Effector memory CD8-positive, alpha-beta T cell (primary cell): ENCODE results near the gene KRT38.
A peak's percentile ranks its signal among the peaks of the same experiment; 100 is the strongest.

Experiments
- ATAC-seq: fragments of 150-1000 bp; cut with Tn5 transposase; replicated peaks from 2 replicates; pipeline ENCODE4 v1.10.0; 2021; ENCODE audit warnings: mild to moderate bottlenecking, moderate library complexity
- DNase-seq, 3 experiments: peaks; one replicate each; pipeline ENCODE4 v3.0.0; 2021
- H3K27ac Mint-ChIP-seq, 2 donors: one replicate each; pipeline ENCODE4 v1.8.0; 2022; ENCODE audit warnings: mild to moderate bottlenecking in 2 of 2, mixed read lengths in 2 of 2, moderate library complexity in 2 of 2
- H3K27me3 Mint-ChIP-seq, 2 donors: one replicate each; pipeline ENCODE4 v1.8.0; 2022; ENCODE audit warnings: mixed read lengths in 2 of 2
- H3K36me3 Mint-ChIP-seq: one replicate; pipeline ENCODE4 v1.8.0; 2022; ENCODE audit warnings: mild to moderate bottlenecking, moderate library complexity, mixed read lengths; ENCODE audit not compliant: insufficient read depth
- H3K4me1 Mint-ChIP-seq, 2 donors: one replicate each; pipeline ENCODE4 v1.8.0; 2022; ENCODE audit warnings: low read depth in 2 of 2, mixed read lengths in 2 of 2
- H3K4me3 Mint-ChIP-seq, 2 donors: one replicate each; pipeline ENCODE4 v1.8.0; 2022; ENCODE audit warnings: mild to moderate bottlenecking in 2 of 2, mixed read lengths in 2 of 2, moderate library complexity in 2 of 2
- H3K9me3 Mint-ChIP-seq, 2 donors: one replicate each; pipeline ENCODE4 v1.8.0; 2022; ENCODE audit warnings: mixed read lengths in 2 of 2

Gene KRT38

GRCh38 chr17:41452281-41452680 is 11.5 kb upstream of the KRT38 start:
- ATAC-seq = no peak
- no peak for DNase-seq
- H3K27me3 Mint-ChIP-seq = peaks cover 18 to 50% of the 10 kb centered on the region in 2 donors
- no peaks in the 10 kb centered on the region for H3K9me3 Mint-ChIP-seq
- H3K36me3 Mint-ChIP-seq = peaks cover 4% of the 10 kb centered on the region
- no peak overlapping the region for H3K27ac Mint-ChIP-seq
- H3K4me1 Mint-ChIP-seq = no peaks in the 10 kb centered on the region
- H3K4me3 Mint-ChIP-seq = no peak overlapping the region

DNA sequence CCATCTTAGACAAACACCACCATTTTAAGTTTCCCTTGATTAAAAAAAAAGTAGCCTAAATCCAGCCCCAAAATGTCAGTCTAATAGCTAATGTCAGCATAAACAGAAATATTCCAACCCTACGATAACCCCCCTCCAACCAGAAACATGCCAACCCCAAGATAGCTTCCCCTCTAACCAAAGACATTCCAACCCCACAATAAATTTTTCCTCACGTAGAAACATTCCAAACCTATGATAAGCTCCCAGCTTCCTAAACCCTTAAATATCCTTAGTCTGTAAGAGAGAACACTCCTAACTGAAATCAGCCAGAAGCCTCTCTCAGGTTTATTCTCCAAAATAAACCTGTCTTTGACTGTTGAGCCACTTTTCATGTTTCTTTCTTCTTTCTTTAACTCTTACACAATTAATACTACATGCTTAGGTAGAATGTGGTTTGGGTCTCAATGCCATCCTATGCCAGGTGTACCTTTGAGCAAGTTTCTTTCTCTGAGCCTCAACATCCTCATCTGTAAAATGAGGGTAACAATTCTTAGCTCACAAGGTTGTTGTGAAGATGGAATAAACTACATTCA is 10.5 kb upstream of the KRT38 start:
- Mint-ChIP-seq H3K4me1 (no peaks in the 10 kb centered on the region), H3K36me3 (peaks cover 4% of the 10 kb centered on the region), H3K4me3 (no peak overlapping the region), H3K27me3 (peaks cover 23 to 58% of the 10 kb centered on the region in 2 donors), H3K9me3 (no peaks in the 10 kb centered on the region), H3K27ac (no peak overlapping the region)
- no peak for ATAC-seq
- DNase-seq = no peak

DNA sequence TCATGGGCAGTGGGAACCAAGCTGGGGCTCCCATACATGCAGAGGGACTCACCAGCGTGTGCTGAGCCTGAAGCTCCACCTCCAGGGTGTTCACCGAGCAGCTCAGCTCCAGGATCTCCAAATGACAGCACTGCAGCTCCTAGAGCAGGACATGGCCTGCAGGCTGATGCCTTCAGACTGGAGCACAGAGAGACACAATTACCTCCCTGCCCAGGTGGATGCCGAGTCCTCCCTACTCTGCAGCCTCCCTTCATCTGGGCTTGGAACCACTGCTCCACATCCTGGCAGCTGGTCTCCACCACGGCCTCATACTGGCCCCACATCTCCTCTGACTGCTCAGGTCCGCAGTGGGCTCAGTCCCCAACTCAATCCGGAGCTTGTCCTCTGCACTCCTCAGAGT is 8.2 kb upstream of the KRT38 start:
- H3K27me3 Mint-ChIP-seq = peaks cover 35 to 78% of the 10 kb centered on the region in 2 donors
- ATAC-seq = no peak
- H3K4me1 Mint-ChIP-seq = peaks cover 0 to 2% of the 10 kb centered on the region in 2 donors
- no peak overlapping the region for H3K27ac Mint-ChIP-seq
- H3K9me3 Mint-ChIP-seq = no peaks in the 10 kb centered on the region
- H3K4me3 Mint-ChIP-seq = no peak overlapping the region
- DNase-seq = no peak
- H3K36me3 Mint-ChIP-seq = peaks cover 4% of the 10 kb centered on the region

DNA sequence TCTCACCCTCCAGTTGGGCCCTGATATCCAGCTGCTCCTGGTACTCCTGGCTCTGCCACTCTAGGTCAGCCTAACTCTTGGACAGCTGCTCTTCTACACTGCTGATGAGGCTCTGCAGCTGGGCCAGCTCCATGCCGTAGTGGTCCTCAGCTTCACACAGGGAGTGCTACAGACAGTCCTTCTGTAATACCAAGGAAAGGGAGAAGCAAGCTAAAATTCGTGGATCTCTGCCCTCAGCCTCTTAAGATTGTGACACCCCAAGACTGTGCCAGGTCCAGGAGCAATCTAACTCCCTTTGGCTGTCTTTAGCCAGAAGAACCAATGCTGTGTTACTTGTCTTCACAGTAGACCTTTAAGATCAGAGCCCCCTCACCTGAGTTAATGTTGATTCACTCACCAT is 7.7 kb upstream of the KRT38 start:
- Mint-ChIP-seq H3K27me3 (peaks cover 40 to 78% of the 10 kb centered on the region in 2 donors), H3K27ac (no peak overlapping the region), H3K36me3 (peaks cover 4% of the 10 kb centered on the region), H3K4me1 (peaks cover 0 to 2% of the 10 kb centered on the region in 2 donors), H3K9me3 (no peaks in the 10 kb centered on the region), H3K4me3 (no peak overlapping the region)
- DNase-seq = no peak
- ATAC-seq = no peak

DNA sequence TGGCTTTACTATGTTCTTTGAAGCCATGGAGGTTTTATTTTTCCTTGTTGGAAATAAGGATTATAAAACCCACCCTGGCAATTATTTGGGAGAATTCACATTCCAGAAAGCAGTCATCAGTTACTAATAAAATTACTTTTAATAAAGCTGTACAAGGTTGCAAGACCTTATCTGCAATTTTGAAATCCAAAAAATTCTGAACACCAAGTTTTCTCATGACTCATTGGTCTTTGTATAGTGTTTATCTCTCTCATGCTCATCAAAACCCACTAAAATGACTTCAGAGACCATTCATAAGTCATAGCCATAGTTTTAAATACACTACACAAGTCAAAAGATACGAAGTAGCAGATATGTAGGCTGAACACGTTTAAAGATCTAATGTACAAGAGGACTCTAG is 6.0 kb upstream of the KRT38 start:
- ATAC-seq = no peak
- H3K4me1 Mint-ChIP-seq = peaks cover 0 to 2% of the 10 kb centered on the region in 2 donors

DNA sequence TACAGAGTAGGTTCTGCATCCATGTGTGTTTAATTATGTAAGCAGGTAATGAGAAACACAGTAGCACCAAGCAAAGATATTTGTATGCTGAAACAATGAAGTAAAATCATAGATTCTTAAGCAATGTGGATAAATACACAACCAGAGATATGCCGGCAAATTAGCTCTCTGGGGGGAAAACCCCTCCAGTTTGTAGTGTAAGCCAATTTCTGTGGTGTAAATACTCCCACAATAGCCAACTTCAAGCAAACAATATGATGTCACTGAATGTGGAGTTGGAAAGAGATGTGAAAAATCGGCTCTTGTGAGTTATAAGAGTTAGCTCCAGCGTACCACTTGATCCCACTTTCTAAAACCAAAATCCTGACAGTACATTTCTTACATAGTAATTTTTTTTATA is 3.9 kb upstream of the KRT38 start:
- Mint-ChIP-seq H3K27me3 (peaks cover 58 to 88% of the 10 kb centered on the region in 2 donors), H3K27ac (no peak overlapping the region), H3K4me3 (no peak overlapping the region), H3K36me3 (peaks cover 3% of the 10 kb centered on the region), H3K9me3 (no peaks in the 10 kb centered on the region), H3K4me1 (peaks cover 0 to 2% of the 10 kb centered on the region in 2 donors)
- DNase-seq (no peak), ATAC-seq (no peak)

More for the DNA sequence above, 6.0 kb upstream of the KRT38 start:
- Mint-ChIP-seq H3K4me3 (no peak overlapping the region), H3K36me3 (peaks cover 4% of the 10 kb centered on the region), H3K9me3 (no peaks in the 10 kb centered on the region), H3K27me3 (peaks cover 54 to 85% of the 10 kb centered on the region in 2 donors), H3K27ac (no peak overlapping the region)
- DNase-seq = no peak

DNA sequence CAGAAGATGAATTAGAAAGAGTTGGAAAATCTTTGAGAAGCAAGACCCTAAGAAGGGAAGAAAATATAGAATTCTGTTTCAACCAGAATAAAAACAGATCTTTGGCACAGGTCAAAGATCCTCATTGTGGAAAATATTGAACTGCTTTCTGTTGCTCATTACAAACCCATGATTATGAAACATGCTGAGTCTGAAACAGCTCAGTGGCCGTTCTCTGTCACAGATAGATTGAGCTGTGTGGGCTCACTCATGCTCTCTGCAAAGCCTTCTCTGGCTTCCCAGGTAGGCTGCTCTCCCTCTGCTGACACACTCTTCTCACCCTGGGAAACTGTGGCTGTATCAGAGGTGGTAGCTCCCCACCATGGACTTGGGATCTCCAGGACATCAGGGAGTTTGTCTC is 3.4 kb upstream of the KRT38 start:
- DNase-seq (no peak), ATAC-seq (no peak)
- peaks cover 0 to 2% of the 10 kb centered on the region in 2 donors for H3K4me1 Mint-ChIP-seq
- H3K27ac Mint-ChIP-seq = no peak overlapping the region
- no peaks in the 10 kb centered on the region for H3K9me3 Mint-ChIP-seq
- H3K4me3 Mint-ChIP-seq = no peak overlapping the region
- peaks cover 58 to 85% of the 10 kb centered on the region in 2 donors for H3K27me3 Mint-ChIP-seq
- H3K36me3 Mint-ChIP-seq = peaks cover 3% of the 10 kb centered on the region

DNA sequence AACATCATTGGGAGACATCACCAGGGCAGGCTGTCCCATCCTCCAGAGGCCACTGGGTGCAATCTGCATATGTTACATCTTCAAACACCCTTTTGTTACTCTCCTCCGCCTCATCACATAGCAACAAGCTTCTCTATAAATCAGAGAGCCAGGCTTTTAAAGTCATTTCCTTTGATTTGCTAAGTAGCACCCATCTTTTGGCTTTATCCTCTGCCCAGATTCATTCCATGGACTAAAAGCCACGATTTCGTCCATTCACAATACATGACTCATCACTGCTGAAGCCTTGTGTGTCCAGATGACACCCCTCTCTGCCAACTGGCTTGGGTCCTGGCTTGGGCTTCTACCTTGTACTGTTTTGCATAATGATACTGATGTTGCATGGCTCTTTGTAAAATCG is 2.0 kb upstream of the KRT38 start:
- no peak for ATAC-seq
- Mint-ChIP-seq H3K27ac (no peak overlapping the region), H3K36me3 (peaks cover 3% of the 10 kb centered on the region), H3K4me1 (peaks cover 0 to 2% of the 10 kb centered on the region in 2 donors), H3K9me3 (no peaks in the 10 kb centered on the region), H3K27me3 (peaks cover 58 to 73% of the 10 kb centered on the region in 2 donors), H3K4me3 (no peak overlapping the region)
- DNase-seq = no peak

DNA sequence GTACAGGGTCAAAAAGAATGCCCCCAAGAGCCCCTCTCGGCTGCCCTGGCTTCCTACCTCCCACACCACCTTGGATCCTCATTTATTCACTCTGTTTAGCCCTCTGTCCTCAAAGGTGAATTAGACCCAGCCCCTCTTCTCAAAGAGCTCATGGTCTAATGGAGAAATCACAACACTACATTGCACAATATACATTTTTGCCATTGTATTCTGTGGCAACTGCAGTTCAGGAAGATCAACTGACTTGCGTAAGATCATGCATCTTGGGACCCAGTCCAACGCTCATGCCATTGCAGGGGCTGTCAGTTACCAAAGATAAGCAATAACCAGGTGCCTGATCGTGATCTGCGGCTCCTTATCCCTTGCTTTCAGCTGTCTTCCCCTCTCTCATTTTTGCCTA is 1.4 kb downstream of the KRT38 start:
- no peak for ATAC-seq
- Mint-ChIP-seq H3K36me3 (peaks cover 3% of the 10 kb centered on the region), H3K4me3 (no peak overlapping the region), H3K4me1 (no peaks in the 10 kb centered on the region), H3K27ac (no peak overlapping the region), H3K27me3 (peaks cover 53 to 64% of the 10 kb centered on the region in 2 donors), H3K9me3 (no peaks in the 10 kb centered on the region)
- DNase-seq = no peak

- no peak for DNase-seq
Measured at GRCh38 chr17:41437769-41438168, 3.0 kb downstream of the KRT38 start.

GRCh38 chr17:41437254-41437653 is 3.5 kb downstream of the KRT38 start:
- Mint-ChIP-seq H3K36me3 (peaks cover 3% of the 10 kb centered on the region), H3K9me3 (no peaks in the 10 kb centered on the region), H3K27me3 (peaks cover 38 to 43% of the 10 kb centered on the region in 2 donors), H3K27ac (peak overlapping the region in 1 of 2 donors; percentile 24), H3K4me3 (no peak overlapping the region), H3K4me1 (peaks cover 0 to 2% of the 10 kb centered on the region in 2 donors)
- ATAC-seq (no peak), DNase-seq (no peak)

More at GRCh38 chr17:41437769-41438168, 3.0 kb downstream of the KRT38 start:
- no peak overlapping the region for H3K27ac Mint-ChIP-seq
- H3K27me3 Mint-ChIP-seq = peaks cover 40 to 48% of the 10 kb centered on the region in 2 donors
- ATAC-seq = no peak
- H3K4me3 Mint-ChIP-seq = no peak overlapping the region
- no peaks in the 10 kb centered on the region for H3K9me3 Mint-ChIP-seq
- H3K4me1 Mint-ChIP-seq = peaks cover 0 to 2% of the 10 kb centered on the region in 2 donors
- H3K36me3 Mint-ChIP-seq = peaks cover 3% of the 10 kb centered on the region

- H3K4me1 Mint-ChIP-seq = peaks cover 0 to 2% of the 10 kb centered on the region in 2 donors
- H3K27ac Mint-ChIP-seq = no peak overlapping the region
- no peak overlapping the region for H3K4me3 Mint-ChIP-seq
- H3K36me3 Mint-ChIP-seq = no peaks in the 10 kb centered on the region
- no peak for DNase-seq
- no peaks in the 10 kb centered on the region for H3K9me3 Mint-ChIP-seq
- ATAC-seq = no peak
- peaks cover 27 to 32% of the 10 kb centered on the region in 2 donors for H3K27me3 Mint-ChIP-seq
Measured at GRCh38 chr17:41434415-41434814, 6.4 kb downstream of the KRT38 start.

- H3K9me3 Mint-ChIP-seq = no peaks in the 10 kb centered on the region
- no peak overlapping the region for H3K27ac Mint-ChIP-seq
Measured at GRCh38 chr17:41434005-41434404, 6.8 kb downstream of the KRT38 start.

DNA sequence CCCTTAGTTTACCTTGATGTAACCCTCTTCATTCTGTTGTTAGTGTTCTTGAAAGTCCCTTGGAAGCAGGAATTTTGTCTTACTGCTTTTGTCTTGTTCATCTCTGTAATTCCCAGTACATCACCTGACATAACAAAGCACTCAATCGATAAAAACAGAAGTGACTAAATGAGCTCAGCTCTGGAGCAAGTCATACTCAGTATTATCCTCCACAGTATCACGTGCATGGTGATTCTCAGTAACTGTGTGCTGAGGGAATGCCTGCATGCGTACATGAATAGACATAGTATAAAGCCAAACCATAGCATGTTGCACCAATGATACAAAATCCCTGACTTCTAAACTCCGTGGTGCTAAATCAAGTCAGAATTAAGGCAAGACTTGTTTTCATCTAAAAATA is 7.2 kb downstream of the KRT38 start:
- no peak overlapping the region for H3K27ac Mint-ChIP-seq
- peaks cover 0 to 2% of the 10 kb centered on the region in 2 donors for H3K4me1 Mint-ChIP-seq
- no peak overlapping the region for H3K4me3 Mint-ChIP-seq
- DNase-seq = no peak
- peaks cover 31 to 40% of the 10 kb centered on the region in 2 donors for H3K27me3 Mint-ChIP-seq
- ATAC-seq = no peak
- no peaks in the 10 kb centered on the region for H3K9me3 Mint-ChIP-seq
- H3K36me3 Mint-ChIP-seq = no peaks in the 10 kb centered on the region

More at GRCh38 chr17:41434005-41434404, 6.8 kb downstream of the KRT38 start:
- Mint-ChIP-seq H3K4me3 (no peak overlapping the region), H3K4me1 (peaks cover 0 to 2% of the 10 kb centered on the region in 2 donors), H3K36me3 (no peaks in the 10 kb centered on the region), H3K27me3 (peaks cover 27 to 35% of the 10 kb centered on the region in 2 donors)
- no peak for ATAC-seq
- DNase-seq = no peak
